Endothelial cell of umbilical vein (primary cell): Measurements from ENCODE around the gene EIF2D. TPM values are rescaled to one million over a fixed set of nuclear protein-coding genes. Genes with fewer than 3 reads are reported as not detected.

Experiments used
- BruUV-seq: library from RNA; stranded (reverse); fragments of 400-500 nt; replicated peaks from 2 replicates; lab custom pipeline; 2021; lab: Mats Ljungman, UMichigan
- CTCF ChIA-PET: fragments of 300-600, 350-600 bp; sonication (Branson Sonifier 250); formaldehyde crosslinking; loops from one replicate; lab custom pipeline; 2021; ENCODE audit warnings: antibody characterized with exemption, inconsistent platforms; lab: Charles Lee
- POLR2A ChIA-PET: fragments of 300-600, 350-600 bp; sonication (Branson Sonifier 250); formaldehyde crosslinking; loops from one replicate; lab custom pipeline; 2021; ENCODE audit warnings: antibody characterized with exemption, inconsistent platforms; lab: Charles Lee
- DNase-seq: peaks from one replicate; pipeline ENCODE4 v3.0.0-alpha.2; 2011; ENCODE audit warnings: low read depth, low spot score
- FAIRE-seq: peaks from 2 replicates; lab custom pipeline; 2011; peaks lifted over from hg19 to GRCh38; lab: Jason Lieb, UNC
- H2AFZ ChIP-seq: 2 replicates; pipeline ENCODE4 v1.6.0; 2012; ENCODE audit warnings: low read depth, low read length, control low read depth, inconsistent platforms
- H3K27ac ChIP-seq: 2 replicates; pipeline ENCODE4 v1.5.1; 2011; ENCODE audit warnings: low read depth, mild to moderate bottlenecking, control low read depth, low read length, moderate library complexity; ENCODE audit not compliant: insufficient read depth
- H3K27me3 ChIP-seq, 2 experiments: 2 replicates each; pipeline versions ENCODE4 v1.6.0 to v1.6.1; 2011; ENCODE audit warnings: low read length in 2 of 2, mixed read lengths in 1 of 2; ENCODE audit not compliant: control insufficient read depth in 2 of 2, insufficient read depth in 2 of 2
- H3K36me3 ChIP-seq, 2 experiments: 2 replicates in 1 of 2; 3 replicates in 1 of 2; pipeline ENCODE4 v1.5.1; 2011; ENCODE audit warnings: low read length in 2 of 2, mild to moderate bottlenecking in 1 of 2, moderate library complexity in 1 of 2; ENCODE audit not compliant: control insufficient read depth in 2 of 2, insufficient read depth in 2 of 2; ENCODE audit errors: extremely low read depth in 1 of 2
- H3K4me1 ChIP-seq: 3 replicates; pipeline ENCODE4 v1.5.1; 2011; ENCODE audit warnings: mild to moderate bottlenecking, low read length; ENCODE audit not compliant: control insufficient read depth, insufficient read depth; ENCODE audit errors: extremely low read depth
- H3K4me2 ChIP-seq: 2 replicates; pipeline ENCODE4 v1.6.1; 2011; ENCODE audit warnings: low read length, control low read depth, mixed read lengths; ENCODE audit not compliant: insufficient read depth
- H3K4me3 ChIP-seq, 3 experiments: fragments of 200-600 bp in 1 of 3; sonication (generic), shearing (Covaris generic) in 1 of 3; replicated peaks in 1 of 3; 2 replicates each; pipeline ENCODE4 v1.5.1; 2011 to 2016; ENCODE audit warnings: control low read depth in 3 of 3, low read length in 3 of 3, mild to moderate bottlenecking in 2 of 3, inconsistent platforms in 1 of 3, low read depth in 1 of 3, moderate library complexity in 1 of 3; ENCODE audit not compliant: insufficient read depth in 1 of 3
- H3K79me2 ChIP-seq: 2 replicates; pipeline ENCODE4 v1.6.0; 2012; ENCODE audit warnings: low read length, inconsistent platforms; ENCODE audit not compliant: control insufficient read depth, insufficient read depth
- H3K9ac ChIP-seq: replicated peaks from 2 replicates; pipeline ENCODE3; 2011; ENCODE audit warnings: low read length, control low read depth; ENCODE audit not compliant: insufficient read depth; ENCODE audit errors: extremely low read depth
- H3K9me1 ChIP-seq: replicated peaks from 3 replicates; pipeline ENCODE4 v1.6.0; 2011; ENCODE audit warnings: mild to moderate bottlenecking, low read length; ENCODE audit not compliant: control insufficient read depth, insufficient read depth; ENCODE audit errors: extremely low read depth
- H3K9me3 ChIP-seq: replicated peaks from 2 replicates; pipeline ENCODE4 v1.5.1; 2012; ENCODE audit warnings: low read length, inconsistent platforms; ENCODE audit not compliant: control insufficient read depth, insufficient read depth
- H4K20me1 ChIP-seq: replicated peaks from 2 replicates; pipeline ENCODE3; 2011; ENCODE audit warnings: mild to moderate bottlenecking, low read length; ENCODE audit not compliant: control insufficient read depth, insufficient read depth; ENCODE audit errors: extremely low read depth
- CTCF ChIP-seq, 2 donors: IDR thresholded peaks; 1 replicate in 1 of 2; 2 replicates in 1 of 2; pipeline ENCODE4 v1.5.1; 2011; ENCODE audit warnings: low read length in 2 of 2, mild to moderate bottlenecking in 2 of 2, moderate library complexity in 2 of 2, control low read depth in 1 of 2, inconsistent platforms in 1 of 2, low read depth in 1 of 2; ENCODE audit not compliant: insufficient read depth in 1 of 2; ENCODE audit errors: extremely low read depth in 1 of 2
- EZH2 ChIP-seq: IDR thresholded peaks from 2 replicates; pipeline ENCODE4 v1.6.1; 2012; ENCODE audit warnings: borderline replicate concordance, low read depth, mild to moderate bottlenecking, moderate library complexity, low read length, inconsistent platforms; ENCODE audit not compliant: severe bottlenecking
- FOS ChIP-seq: IDR thresholded peaks from 2 replicates; pipeline ENCODE4 v1.6.1; 2011; ENCODE audit warnings: mild to moderate bottlenecking, low read length, moderate library complexity, borderline replicate concordance; ENCODE audit not compliant: insufficient read depth
- GATA2 ChIP-seq: IDR thresholded peaks from 2 replicates; pipeline ENCODE4 v1.7.0; 2011; ENCODE audit warnings: low read depth, mild to moderate bottlenecking, moderate library complexity, mixed read lengths, low read length; ENCODE audit not compliant: insufficient read length, insufficient read depth
- JUN ChIP-seq: IDR thresholded peaks from 2 replicates; pipeline ENCODE4 v1.6.1; 2011; ENCODE audit warnings: borderline replicate concordance, low read depth; ENCODE audit not compliant: insufficient read length, insufficient read depth
- MAX ChIP-seq: IDR thresholded peaks from 2 replicates; pipeline ENCODE4 v1.6.1; 2011; ENCODE audit not compliant: insufficient read depth, insufficient read length
- MYC ChIP-seq: IDR thresholded peaks from one replicate; pipeline ENCODE4 v1.6.1; 2011; ENCODE audit warnings: mild to moderate bottlenecking, low read depth, low read length
- POLR2A ChIP-seq: IDR thresholded peaks from 2 replicates; pipeline ENCODE4 v1.6.1; 2012; ENCODE audit warnings: low read depth, mild to moderate bottlenecking, control low read depth, low read length
- POLR2AphosphoS5 ChIP-seq: IDR thresholded peaks from 2 replicates; pipeline ENCODE4 v1.6.1; 2012; ENCODE audit warnings: low read depth, mild to moderate bottlenecking, control low read depth, low read length, moderate library complexity; ENCODE audit not compliant: insufficient read depth
- dilution Hi-C: fragments of 300-500 bp; cut with MboI; formaldehyde crosslinking; loops from one replicate; pipeline ENCODE4 v1.15.0; 2019; ENCODE audit warnings: low sequenced_read_pairs; ENCODE audit not compliant: extremely low pct_ligation_motif_present
- intact Hi-C: fragments of 100-400 bp; cut with micrococcal nuclease; formaldehyde crosslinking; loops from one replicate; pipeline ENCODE4 v1.10.0; 2022
- polyA plus RNA-seq, 4 experiments: library from polyadenylated mRNA; depleted of rRNA in 3 of 4; stranded (reverse) in 3 of 4; unstranded in 1 of 4; fragments of >200 nt; gene quantifications; 2 replicates each; pipeline versions ENCODE4 v1.2.1 to v1.2.3, GENCODE V29; 2011 to 2012; ENCODE audit warnings: missing spikeins in 1 of 4
- total RNA-seq: library from RNA; stranded (reverse); gene quantifications from 2 replicates; pipeline ENCODE4 v1.2.3, GENCODE V29; 2021

EIF2D gene
- total and polyA plus RNA-seq, 2 donors (not counting 3 experiments of a cell fraction or from before 2014, with no cell fraction given), result 48.0 to 54.1 TPM

- H3K4me2 ChIP-seq, result no peak overlapping the region
- CTCF ChIA-PET, result interaction anchor here (0.6 to 7.7 kb wide), 37 partner anchors 8 to 129 kb away, joined by 3 to 427 read pairs (median 5); partner anchors contain the start of genes EIF2D and RASSF5
- intact Hi-C loops (loop anchor here (1.0 to 2.0 kb wide), 5 partner anchors 30 to 120 kb away; no protein-coding TSS in a partner anchor), dilution Hi-C loops (no loop called here)
- H3K4me3 ChIP-seq, result no peak overlapping the region
- H3K9me1 ChIP-seq, result no peaks in the 10 kb centered on the region
- H3K79me2 ChIP-seq, result no peaks in the 10 kb centered on the region
- DNase-seq (peak; percentile 64), FAIRE-seq (peak; percentile 85)
- no peaks in the 10 kb centered on the region for H3K4me1 ChIP-seq
- POLR2A ChIA-PET, result no interaction called here
- no peaks in the 10 kb centered on the region for H4K20me1 ChIP-seq
- no peak overlapping the region for H2AFZ ChIP-seq
- H3K9me3 ChIP-seq, result no peaks in the 10 kb centered on the region
- H3K27me3 ChIP-seq, result peaks cover 4 to 19% of the 10 kb centered on the region in 2 experiments
- no peak overlapping the region for H3K9ac ChIP-seq
- no TSS peak for BruUV-seq
- TF ChIP-seq EZH2, result no peak
- no peak for TF ChIP-seq MYC
- no peak for TF ChIP-seq FOS
- TF ChIP-seq GATA2, result no peak
- TF ChIP-seq CTCF (IDR thresholded peaks at IDR 0.05; ENCODE audit: extremely low read depth in 1 of 2, insufficient read depth in 1 of 2, low read depth in 1 of 2, low read length in 2 of 2), result peak; percentile 82 to 92
- no peak for TF ChIP-seq POLR2A
- TF ChIP-seq JUN, result no peak
- peak; percentile 98 for TF ChIP-seq MAX
- no peak for TF ChIP-seq POLR2AphosphoS5
- H3K27ac ChIP-seq, result no peak overlapping the region
- no peaks in the 10 kb centered on the region for H3K36me3 ChIP-seq
Observed at GRCh38 chr1:206544562-206545257, 67.6 kb downstream of the EIF2D start.

Other genes starting within 250 kb of the EIF2D start
- gene IKBKE, start 142.0 kb downstream of the EIF2D start, total RNA-seq, result 16.2 and 20.7 TPM in 2 replicates
- 17.8 and 17.9 TPM in 2 replicates for gene IKBKE, start 142.0 kb downstream of the EIF2D start, polyA plus RNA-seq
- gene RASSF5, start 104.9 kb downstream of the EIF2D start, total RNA-seq, result 0.44 and 0.60 TPM in 2 replicates
- 0.19 and 0.23 TPM in 2 replicates for gene RASSF5, start 104.9 kb downstream of the EIF2D start, polyA plus RNA-seq
- gene DYRK3, start 23.1 kb upstream of the EIF2D start, total RNA-seq, result 7.4 and 10.9 TPM in 2 replicates
- 2.9 and 3.4 TPM in 2 replicates for gene DYRK3, start 23.1 kb upstream of the EIF2D start, polyA plus RNA-seq
- gene MAPKAPK2, start 72.4 kb upstream of the EIF2D start, total RNA-seq, result 69.1 and 74.2 TPM in 2 replicates
- 52.4 and 52.9 TPM in 2 replicates for gene MAPKAPK2, start 72.4 kb upstream of the EIF2D start, polyA plus RNA-seq
- not detected in 2 replicates for gene IL19, start 158.3 kb upstream of the EIF2D start, total RNA-seq
- gene IL19, start 158.3 kb upstream of the EIF2D start, polyA plus RNA-seq, result not detected in 2 replicates
- gene IL10, start 160.0 kb upstream of the EIF2D start, total RNA-seq, result not detected in 2 replicates
- gene IL10, start 160.0 kb upstream of the EIF2D start, polyA plus RNA-seq, result not detected in 2 replicates